Liver (tissue), 9 donors: ENCODE data around the gene CA11. TPM values are rescaled to one million over a fixed set of nuclear protein-coding genes. Genes with fewer than 3 reads are reported as not detected.

Source experiments
- DNase-seq: peaks from one replicate; pipeline ENCODE4 v3.0.0-alpha.2; 2017; ENCODE audit warnings: low spot score
- H3K27ac ChIP-seq, 2 donors: one replicate each; pipeline ENCODE4 v1.7.0; 2013; ENCODE audit warnings: inconsistent platforms in 2 of 2, low read length in 2 of 2, control low read depth in 1 of 2, low read depth in 1 of 2, mild to moderate bottlenecking in 1 of 2
- H3K27me3 ChIP-seq, 4 donors: one replicate each; pipeline versions ENCODE4 v1.6.1 to v1.7.0; 2013; ENCODE audit warnings: low read length in 3 of 4, inconsistent platforms in 1 of 4, mild to moderate bottlenecking in 1 of 4, moderate library complexity in 1 of 4; ENCODE audit not compliant: control insufficient read depth in 4 of 4, insufficient read depth in 4 of 4
- H3K36me3 ChIP-seq, 4 donors: one replicate each; pipeline versions ENCODE4 v1.6.1 to v1.7.0; 2013; ENCODE audit warnings: low read length in 3 of 4, mild to moderate bottlenecking in 3 of 4, low read depth in 1 of 4, moderate library complexity in 1 of 4; ENCODE audit not compliant: control insufficient read depth in 4 of 4, insufficient read depth in 3 of 4
- H3K4me1 ChIP-seq, 4 donors: one replicate each; pipeline versions ENCODE4 v1.6.1 to v1.7.0; 2013; ENCODE audit warnings: low read length in 3 of 4, mild to moderate bottlenecking in 3 of 4, moderate library complexity in 1 of 4; ENCODE audit not compliant: control insufficient read depth in 4 of 4, insufficient read depth in 4 of 4
- H3K4me3 ChIP-seq, 3 donors: one replicate each; pipeline versions ENCODE4 v1.6.1 to v1.7.0; 2013; ENCODE audit warnings: low read length in 3 of 3, control low read depth in 1 of 3, low read depth in 1 of 3, mild to moderate bottlenecking in 1 of 3
- H3K9ac ChIP-seq, 2 donors: one replicate each; pipeline ENCODE4 v1.7.0; 2013; ENCODE audit warnings: low read length in 2 of 2, mild to moderate bottlenecking in 2 of 2, moderate library complexity in 2 of 2, control low read depth in 1 of 2, low read depth in 1 of 2
- H3K9me3 ChIP-seq, 4 donors: one replicate each; pipeline versions ENCODE4 v1.6.1 to v1.7.0; 2013; ENCODE audit warnings: low read length in 3 of 4; ENCODE audit not compliant: control insufficient read depth in 4 of 4
- FOXA1 ChIP-seq: IDR thresholded peaks from 2 replicates; pipeline ENCODE4 v1.6.1; 2016; ENCODE audit warnings: antibody characterized with exemption
- FOXA2 ChIP-seq: IDR thresholded peaks from 2 replicates; pipeline ENCODE4 v1.6.1; 2016; ENCODE audit warnings: antibody characterized with exemption
- GABPA ChIP-seq, 2 donors: IDR thresholded peaks in 1 of 2; conservative IDR thresholded peaks in 1 of 2; 2 replicates each; pipeline ENCODE4 v1.6.1; 2016; ENCODE audit warnings: antibody characterized with exemption in 2 of 2, mild to moderate bottlenecking in 1 of 2, moderate library complexity in 1 of 2
- HNF4A ChIP-seq, 2 donors: conservative IDR thresholded peaks; 2 replicates each; pipeline ENCODE4 v1.6.1; 2016; ENCODE audit warnings: antibody characterized with exemption in 2 of 2, mild to moderate bottlenecking in 2 of 2
- NR2F2 ChIP-seq: IDR thresholded peaks from 2 replicates; pipeline ENCODE4 v1.6.1; 2016; ENCODE audit warnings: antibody characterized with exemption
- RXRA ChIP-seq, 2 donors: IDR thresholded peaks; 2 replicates each; pipeline ENCODE4 v1.6.1; 2017 to 2018; ENCODE audit warnings: antibody characterized with exemption in 2 of 2, mild to moderate bottlenecking in 1 of 2
- SP1 ChIP-seq: IDR thresholded peaks from 2 replicates; pipeline ENCODE4 v1.6.1; 2018; ENCODE audit warnings: antibody characterized with exemption, mild to moderate bottlenecking
- YY1 ChIP-seq: IDR thresholded peaks from 2 replicates; pipeline ENCODE4 v1.6.1; 2016; ENCODE audit warnings: antibody characterized with exemption, mild to moderate bottlenecking
- WGBS: extraction: QIAGEN DNeasy Blood & Tissue Kit; methylation state at CpG from one replicate; pipeline ENCODE4 v1.1.7; 2013; 5-methylcytosine and 5-hydroxymethylcytosine counted together
- polyA plus RNA-seq, 2 donors: library from polyadenylated mRNA; stranded (reverse) in 1 of 2; unstranded in 1 of 2; fragments of 200-250 nt in 1 of 2; fragments of >200 nt in 1 of 2; fragmentation: Nextera tagmentation in 1 of 2; extraction: Ambion mirVana in 1 of 2; gene quantifications; one replicate each; pipeline versions ENCODE4 v1.2.1 to v1.2.3, GENCODE V29; 2013 to 2015
- total RNA-seq, 2 donors: library from RNA; depleted of rRNA; stranded (reverse); fragments of >200 nt; gene quantifications; one replicate each; pipeline ENCODE4 v1.2.3, GENCODE V29; 2014
- TF ChIP-seq, protein P1 (sequence below): IDR thresholded peaks from 2 replicates; pipeline ENCODE4 v1.6.1; 2016; ENCODE audit warnings: antibody characterized with exemption, mild to moderate bottlenecking
- TF ChIP-seq, protein P2 (sequence below): IDR thresholded peaks from 2 replicates; pipeline ENCODE4 v1.6.1; 2016; ENCODE audit warnings: antibody characterized with exemption
- TF ChIP-seq, protein P3 (sequence below): fragments of 150-350 bp; IDR thresholded peaks from 2 replicates; pipeline ENCODE4 v1.5.1; 2017; ENCODE audit warnings: improper control_type of control experiment, low read depth, low read length; ENCODE audit not compliant: missing input control
- TF ChIP-seq, protein P4 (sequence below): IDR thresholded peaks from 2 replicates; pipeline ENCODE4 v1.6.1; 2016; ENCODE audit warnings: antibody characterized with exemption
- TF ChIP-seq, protein P5 (sequence below): IDR thresholded peaks from 2 replicates; pipeline ENCODE4 v1.6.1; 2016; ENCODE audit warnings: antibody characterized with exemption
- donor health status: healthy.
- donor health status: healthy.
- donor health status: healthy.
- donor health status: healthy.
- donor health status: healthy.

CA11 gene
- total and polyA plus RNA-seq, 4 donors = 0.09 to 1.1 (median 0.34) TPM

DNA sequence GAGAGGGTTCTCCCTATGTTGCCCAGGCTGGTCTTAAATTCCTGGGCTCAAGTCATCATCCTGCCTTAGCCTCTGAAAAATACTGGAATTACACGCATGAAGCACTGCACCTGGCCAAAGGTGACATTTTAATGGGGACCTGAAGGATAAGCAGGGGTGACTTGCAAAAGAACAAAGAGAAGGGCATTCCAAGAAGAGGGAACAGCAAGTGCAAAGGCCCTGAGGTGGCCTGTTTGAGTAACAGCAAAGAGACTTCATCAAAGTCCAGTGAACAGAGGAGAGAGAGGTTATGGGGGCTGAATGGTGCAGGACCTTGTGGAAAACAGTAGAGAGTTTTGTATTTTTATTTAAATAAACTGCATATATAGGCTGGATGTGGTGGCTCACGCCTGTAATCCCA lies 4.1 kb downstream of the CA11 start:
- Histone ChIP-seq H3K9ac (no peak overlapping the region), H3K4me3 (no peak overlapping the region), H3K4me1 (peaks cover 2 to 35% (median 21%) of the 10 kb centered on the region in 4 donors), H3K27me3 (no peaks in the 10 kb centered on the region), H3K36me3 (no peaks in the 10 kb centered on the region), H3K9me3 (no peaks in the 10 kb centered on the region), H3K27ac (no peak overlapping the region)
- TF ChIP-seq, protein P1, sequence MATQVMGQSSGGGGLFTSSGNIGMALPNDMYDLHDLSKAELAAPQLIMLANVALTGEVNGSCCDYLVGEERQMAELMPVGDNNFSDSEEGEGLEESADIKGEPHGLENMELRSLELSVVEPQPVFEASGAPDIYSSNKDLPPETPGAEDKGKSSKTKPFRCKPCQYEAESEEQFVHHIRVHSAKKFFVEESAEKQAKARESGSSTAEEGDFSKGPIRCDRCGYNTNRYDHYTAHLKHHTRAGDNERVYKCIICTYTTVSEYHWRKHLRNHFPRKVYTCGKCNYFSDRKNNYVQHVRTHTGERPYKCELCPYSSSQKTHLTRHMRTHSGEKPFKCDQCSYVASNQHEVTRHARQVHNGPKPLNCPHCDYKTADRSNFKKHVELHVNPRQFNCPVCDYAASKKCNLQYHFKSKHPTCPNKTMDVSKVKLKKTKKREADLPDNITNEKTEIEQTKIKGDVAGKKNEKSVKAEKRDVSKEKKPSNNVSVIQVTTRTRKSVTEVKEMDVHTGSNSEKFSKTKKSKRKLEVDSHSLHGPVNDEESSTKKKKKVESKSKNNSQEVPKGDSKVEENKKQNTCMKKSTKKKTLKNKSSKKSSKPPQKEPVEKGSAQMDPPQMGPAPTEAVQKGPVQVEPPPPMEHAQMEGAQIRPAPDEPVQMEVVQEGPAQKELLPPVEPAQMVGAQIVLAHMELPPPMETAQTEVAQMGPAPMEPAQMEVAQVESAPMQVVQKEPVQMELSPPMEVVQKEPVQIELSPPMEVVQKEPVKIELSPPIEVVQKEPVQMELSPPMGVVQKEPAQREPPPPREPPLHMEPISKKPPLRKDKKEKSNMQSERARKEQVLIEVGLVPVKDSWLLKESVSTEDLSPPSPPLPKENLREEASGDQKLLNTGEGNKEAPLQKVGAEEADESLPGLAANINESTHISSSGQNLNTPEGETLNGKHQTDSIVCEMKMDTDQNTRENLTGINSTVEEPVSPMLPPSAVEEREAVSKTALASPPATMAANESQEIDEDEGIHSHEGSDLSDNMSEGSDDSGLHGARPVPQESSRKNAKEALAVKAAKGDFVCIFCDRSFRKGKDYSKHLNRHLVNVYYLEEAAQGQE = no peak
- TF ChIP-seq, protein P2, sequence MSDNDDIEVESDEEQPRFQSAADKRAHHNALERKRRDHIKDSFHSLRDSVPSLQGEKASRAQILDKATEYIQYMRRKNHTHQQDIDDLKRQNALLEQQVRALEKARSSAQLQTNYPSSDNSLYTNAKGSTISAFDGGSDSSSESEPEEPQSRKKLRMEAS = no peak
- TF ChIP-seq FOXA2 = no peak
- TF ChIP-seq, protein P3, sequence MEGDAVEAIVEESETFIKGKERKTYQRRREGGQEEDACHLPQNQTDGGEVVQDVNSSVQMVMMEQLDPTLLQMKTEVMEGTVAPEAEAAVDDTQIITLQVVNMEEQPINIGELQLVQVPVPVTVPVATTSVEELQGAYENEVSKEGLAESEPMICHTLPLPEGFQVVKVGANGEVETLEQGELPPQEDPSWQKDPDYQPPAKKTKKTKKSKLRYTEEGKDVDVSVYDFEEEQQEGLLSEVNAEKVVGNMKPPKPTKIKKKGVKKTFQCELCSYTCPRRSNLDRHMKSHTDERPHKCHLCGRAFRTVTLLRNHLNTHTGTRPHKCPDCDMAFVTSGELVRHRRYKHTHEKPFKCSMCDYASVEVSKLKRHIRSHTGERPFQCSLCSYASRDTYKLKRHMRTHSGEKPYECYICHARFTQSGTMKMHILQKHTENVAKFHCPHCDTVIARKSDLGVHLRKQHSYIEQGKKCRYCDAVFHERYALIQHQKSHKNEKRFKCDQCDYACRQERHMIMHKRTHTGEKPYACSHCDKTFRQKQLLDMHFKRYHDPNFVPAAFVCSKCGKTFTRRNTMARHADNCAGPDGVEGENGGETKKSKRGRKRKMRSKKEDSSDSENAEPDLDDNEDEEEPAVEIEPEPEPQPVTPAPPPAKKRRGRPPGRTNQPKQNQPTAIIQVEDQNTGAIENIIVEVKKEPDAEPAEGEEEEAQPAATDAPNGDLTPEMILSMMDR = no peak
- no peak for TF ChIP-seq SP1
- TF ChIP-seq NR2F2 = no peak
- TF ChIP-seq, protein P4, sequence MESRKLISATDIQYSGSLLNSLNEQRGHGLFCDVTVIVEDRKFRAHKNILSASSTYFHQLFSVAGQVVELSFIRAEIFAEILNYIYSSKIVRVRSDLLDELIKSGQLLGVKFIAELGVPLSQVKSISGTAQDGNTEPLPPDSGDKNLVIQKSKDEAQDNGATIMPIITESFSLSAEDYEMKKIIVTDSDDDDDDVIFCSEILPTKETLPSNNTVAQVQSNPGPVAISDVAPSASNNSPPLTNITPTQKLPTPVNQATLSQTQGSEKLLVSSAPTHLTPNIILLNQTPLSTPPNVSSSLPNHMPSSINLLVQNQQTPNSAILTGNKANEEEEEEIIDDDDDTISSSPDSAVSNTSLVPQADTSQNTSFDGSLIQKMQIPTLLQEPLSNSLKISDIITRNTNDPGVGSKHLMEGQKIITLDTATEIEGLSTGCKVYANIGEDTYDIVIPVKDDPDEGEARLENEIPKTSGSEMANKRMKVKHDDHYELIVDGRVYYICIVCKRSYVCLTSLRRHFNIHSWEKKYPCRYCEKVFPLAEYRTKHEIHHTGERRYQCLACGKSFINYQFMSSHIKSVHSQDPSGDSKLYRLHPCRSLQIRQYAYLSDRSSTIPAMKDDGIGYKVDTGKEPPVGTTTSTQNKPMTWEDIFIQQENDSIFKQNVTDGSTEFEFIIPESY = no peak
- TF ChIP-seq RXRA (IDR thresholded peaks at IDR 0.05) = no peak
- TF ChIP-seq, protein P5, sequence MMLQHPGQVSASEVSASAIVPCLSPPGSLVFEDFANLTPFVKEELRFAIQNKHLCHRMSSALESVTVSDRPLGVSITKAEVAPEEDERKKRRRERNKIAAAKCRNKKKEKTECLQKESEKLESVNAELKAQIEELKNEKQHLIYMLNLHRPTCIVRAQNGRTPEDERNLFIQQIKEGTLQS = no peak
- no peak for TF ChIP-seq GABPA (IDR thresholded peaks at IDR 0.05 in 1 of 2, conservative IDR thresholded peaks at IDR 0.05 in 1 of 2)
- TF ChIP-seq YY1 = no peak
- no peak for DNase-seq
- 93% methylated on average over 2 of the region's 2 CpGs for WGBS

DNA sequence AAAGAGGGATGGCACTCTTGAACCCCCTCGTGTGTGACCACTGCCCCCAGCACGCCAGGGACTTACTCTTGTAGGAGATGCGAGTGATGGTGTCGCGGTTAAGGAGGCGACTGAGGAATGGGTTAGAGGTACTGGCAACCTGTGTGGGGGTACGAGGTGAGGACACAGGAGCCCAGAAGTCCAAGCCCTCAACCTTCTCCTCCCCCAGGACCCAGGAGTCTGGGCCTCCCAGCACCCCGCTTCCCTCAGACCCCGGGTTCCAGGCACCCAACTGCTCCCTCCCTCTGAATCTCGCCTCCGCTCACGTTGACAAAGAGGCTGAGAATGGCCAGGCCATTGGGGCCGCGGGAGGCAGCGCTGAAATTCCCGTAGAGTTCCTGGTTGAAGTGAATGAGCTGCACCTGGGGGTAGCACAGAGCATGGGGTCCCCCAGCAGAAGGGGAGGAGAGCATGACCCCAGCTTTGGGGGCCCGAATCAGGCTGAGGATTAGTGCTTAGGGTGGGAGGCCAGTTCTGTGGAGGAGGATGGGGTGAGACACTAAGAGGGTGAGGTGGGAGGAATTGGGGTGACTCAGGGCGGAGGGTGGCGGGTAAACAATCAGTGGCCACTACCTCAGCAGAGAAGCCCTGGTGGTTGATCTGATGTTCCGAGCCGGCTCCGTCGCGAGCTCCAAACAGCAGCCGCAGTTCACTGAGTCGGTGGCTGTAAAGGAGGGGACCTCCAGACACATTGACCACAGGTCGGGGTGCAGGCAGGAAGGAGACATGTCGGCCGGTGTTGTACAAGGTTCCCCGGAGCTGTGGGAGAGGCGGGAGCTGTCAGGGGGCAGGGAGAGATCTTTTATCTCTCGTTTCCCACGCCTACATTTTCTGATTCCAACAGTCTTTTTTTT lies 6.3 kb downstream of the CA11 start:
- no peaks in the 10 kb centered on the region for H3K36me3 ChIP-seq

More for the DNA sequence above, 6.3 kb downstream of the CA11 start:
- H3K9me3 ChIP-seq = no peaks in the 10 kb centered on the region
- WGBS = 69% methylated on average over 33 of the region's 33 CpGs
- no peak overlapping the region for H3K4me3 ChIP-seq
- H3K27me3 ChIP-seq = no peaks in the 10 kb centered on the region
- peaks cover 6 to 37% (median 24%) of the 10 kb centered on the region in 4 donors for H3K4me1 ChIP-seq
- no peak for DNase-seq
- no peak for TF ChIP-seq HNF4A (conservative IDR thresholded peaks at IDR 0.05)
- no peak for TF ChIP-seq NR2F2
- TF ChIP-seq, protein P1 = no peak
- TF ChIP-seq, protein P2 = no peak
- TF ChIP-seq SP1 = no peak
- TF ChIP-seq, protein P4 = no peak
- TF ChIP-seq FOXA1 = no peak
- no peak overlapping the region for H3K27ac ChIP-seq
- H3K9ac ChIP-seq = no peak overlapping the region
